DLD1 (cell line): ENCODE measurements around the gene PRKAR1B.

Experiments used
- in situ Hi-C: cut with HindIII; loops from 2 replicates; pipeline ENCODE4 v1.10.0; 2017; ENCODE audit warnings: low sequenced_read_pairs

The PRKAR1B gene

GRCh38 chr7:548401-548800 lies 178.7 kb downstream of the PRKAR1B start:
- in situ Hi-C loops: no loop called here

GRCh38 chr7:545470-545869 lies 181.6 kb downstream of the PRKAR1B start:
- in situ Hi-C loops: no loop called here

GRCh38 chr7:544338-545221 lies 182.5 kb downstream of the PRKAR1B start:
- in situ Hi-C loops: no loop called here

- in situ Hi-C loops: no loop called here
Observed at GRCh38 chr7:543501-544337, 183.4 kb downstream of the PRKAR1B start.

GRCh38 chr7:542713-543500 lies 184.2 kb downstream of the PRKAR1B start:
- in situ Hi-C loops: no loop called here

- in situ Hi-C loops: no loop called here
Observed at GRCh38 chr7:542131-542712, 184.9 kb downstream of the PRKAR1B start.

- in situ Hi-C loops: no loop called here
Observed at GRCh38 chr7:541661-542060, 185.4 kb downstream of the PRKAR1B start.

- in situ Hi-C loops: no loop called here
Observed at GRCh38 chr7:540997-541396, 186.1 kb downstream of the PRKAR1B start.

GRCh38 chr7:540579-540978 lies 186.5 kb downstream of the PRKAR1B start:
- in situ Hi-C loops: no loop called here

GRCh38 chr7:539731-540411 lies 187.2 kb downstream of the PRKAR1B start:
- in situ Hi-C loops: no loop called here

- in situ Hi-C loops: no loop called here
Observed at GRCh38 chr7:538764-539685, 188.1 kb downstream of the PRKAR1B start.

- in situ Hi-C loops: no loop called here
Observed at GRCh38 chr7:537911-538634, 189.0 kb downstream of the PRKAR1B start.

- in situ Hi-C loops: no loop called here
Observed at GRCh38 chr7:536231-536630, 190.8 kb downstream of the PRKAR1B start.

- in situ Hi-C loops: no loop called here
Observed at GRCh38 chr7:534959-535358, 192.1 kb downstream of the PRKAR1B start.

- in situ Hi-C loops: no loop called here
Observed at GRCh38 chr7:534075-534474, 193.0 kb downstream of the PRKAR1B start.

- in situ Hi-C loops: no loop called here
Observed at GRCh38 chr7:533266-533665, 193.8 kb downstream of the PRKAR1B start.

- in situ Hi-C loops: no loop called here
Observed at GRCh38 chr7:532379-533143, 194.5 kb downstream of the PRKAR1B start.

- in situ Hi-C loops: no loop called here
Observed at GRCh38 chr7:531777-532176, 195.3 kb downstream of the PRKAR1B start.
